Measurements from ENCODE around the gene TUBB4B. TPM values are rescaled to one million over a fixed set of nuclear protein-coding genes. Genes with fewer than 3 reads are reported as not detected.

TUBB4B gene
- total RNA-seq, 1 donor from 2014 or later = 208 TPM

GRCh38 chr9:137194388-137194787, 46.7 kb upstream of the TUBB4B start:
- no peaks in the 10 kb centered on the region for H3K9me3 ChIP-seq
- no peaks in the 10 kb centered on the region for H3K27me3 ChIP-seq (ENCODE audit: low read depth)
- peaks cover 70% of the 10 kb centered on the region for H3K4me1 ChIP-seq
- intact Hi-C loops (cut with DNase I) = no loop called here
- no peak overlapping the region for H3K4me3 ChIP-seq
- DNase-seq (no peak), ATAC-seq (no peak)
- H3K36me3 ChIP-seq = peaks cover 27% of the 10 kb centered on the region
- no peak for TF ChIP-seq CTCF (IDR thresholded peaks at IDR 0.05)
- no peak overlapping the region for H3K27ac ChIP-seq

GRCh38 chr9:137194909-137195308, 46.2 kb upstream of the TUBB4B start:
- intact Hi-C loops (cut with DNase I) = no loop called here
- no peak overlapping the region for H3K27ac ChIP-seq
- peaks cover 24% of the 10 kb centered on the region for H3K36me3 ChIP-seq
- no peak overlapping the region for H3K4me3 ChIP-seq
- ATAC-seq (no peak), DNase-seq (no peak)
- peaks cover 69% of the 10 kb centered on the region for H3K4me1 ChIP-seq
- H3K27me3 ChIP-seq (ENCODE audit: low read depth) = no peaks in the 10 kb centered on the region
- H3K9me3 ChIP-seq = no peaks in the 10 kb centered on the region
- TF ChIP-seq CTCF (IDR thresholded peaks at IDR 0.05) = no peak

- no peak for ATAC-seq
- H3K27ac ChIP-seq = no peak overlapping the region
Observed at GRCh38 chr9:137195525-137196220, 45.4 kb upstream of the TUBB4B start.

GRCh38 chr9:137198051-137198901, 42.8 kb upstream of the TUBB4B start:
- H3K27me3 ChIP-seq (ENCODE audit: low read depth) = no peaks in the 10 kb centered on the region
- no peaks in the 10 kb centered on the region for H3K9me3 ChIP-seq
- TF ChIP-seq CTCF (IDR thresholded peaks at IDR 0.05) = no peak
- no peaks in the 10 kb centered on the region for H3K36me3 ChIP-seq
- DNase-seq (peak; percentile 73), ATAC-seq (peak; percentile 41 to 60)
- H3K27ac ChIP-seq = peak overlapping the region; percentile 78
- intact Hi-C loops (cut with DNase I) = no loop called here
- peak overlapping the region; percentile 69 for H3K4me3 ChIP-seq
- peaks cover 67% of the 10 kb centered on the region for H3K4me1 ChIP-seq

More at GRCh38 chr9:137195525-137196220, 45.4 kb upstream of the TUBB4B start:
- H3K9me3 ChIP-seq = no peaks in the 10 kb centered on the region
- H3K4me1 ChIP-seq = peaks cover 62% of the 10 kb centered on the region
- TF ChIP-seq CTCF (IDR thresholded peaks at IDR 0.05) = no peak
- no peaks in the 10 kb centered on the region for H3K27me3 ChIP-seq (ENCODE audit: low read depth)
- H3K36me3 ChIP-seq = peaks cover 16% of the 10 kb centered on the region
- no peak for DNase-seq
- H3K4me3 ChIP-seq = no peak overlapping the region
- intact Hi-C loops (cut with DNase I) = no loop called here

- TF ChIP-seq CTCF (IDR thresholded peaks at IDR 0.05) = no peak
- DNase-seq (no peak), ATAC-seq (no peak)
- Histone ChIP-seq H3K4me1 (peaks cover 67% of the 10 kb centered on the region), H3K27me3 (ENCODE audit: low read depth) (no peaks in the 10 kb centered on the region), H3K36me3 (no peaks in the 10 kb centered on the region), H3K9me3 (no peaks in the 10 kb centered on the region), H3K4me3 (peak overlapping the region; percentile 69), H3K27ac (peak overlapping the region; percentile 78)
- intact Hi-C loops (cut with DNase I) = no loop called here
Observed at GRCh38 chr9:137198902-137199283, 42.2 kb upstream of the TUBB4B start.
